Panc1 (cell line): ENCODE results near the gene LRP1B.

Experiments
- SIN3A ChIP-seq: IDR thresholded peaks from 2 replicates; pipeline ENCODE4 v1.6.1; 2012; ENCODE audit warnings: low read depth, mild to moderate bottlenecking, low read length, moderate library complexity, borderline replicate concordance; ENCODE audit not compliant: insufficient read depth
- TCF7L2 ChIP-seq: IDR thresholded peaks from 2 replicates; pipeline ENCODE4 v1.6.1; 2011; ENCODE audit warnings: mild to moderate bottlenecking, low read depth, low read length, inconsistent platforms
- TF ChIP-seq, protein P1 (sequence below): fragments of 450-650 bp; IDR thresholded peaks from 2 replicates; pipeline ENCODE4 v1.5.1; 2017; ENCODE audit warnings: mild to moderate bottlenecking
- TF ChIP-seq, protein P2 (sequence below), 2 experiments: IDR thresholded peaks; 2 replicates each; pipeline ENCODE4 v1.6.1; 2011 to 2012; ENCODE audit warnings: low read depth in 2 of 2, control low read depth in 1 of 2, low read length in 1 of 2, mild to moderate bottlenecking in 1 of 2, moderate library complexity in 1 of 2; ENCODE audit not compliant: insufficient read depth in 1 of 2

DNA sequence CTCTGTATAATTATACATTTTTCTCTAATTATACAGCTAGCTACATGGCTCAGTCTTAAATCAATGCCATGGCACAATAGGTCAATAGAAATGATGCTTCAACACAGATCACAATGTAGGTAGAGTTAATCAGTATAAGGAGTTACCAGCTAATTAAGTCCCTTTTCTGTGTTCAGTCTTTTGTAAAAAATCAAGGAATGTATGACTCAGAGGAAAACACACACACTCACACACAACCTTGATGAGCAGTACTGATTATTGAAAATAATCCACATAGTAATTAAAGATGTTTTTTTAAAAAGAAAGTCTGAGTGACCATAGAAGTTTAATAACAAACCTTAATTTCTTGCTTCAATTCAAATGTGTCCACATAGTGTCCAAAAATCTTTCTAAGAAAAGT lies 691.3 kb downstream of the LRP1B start:
- TF ChIP-seq, protein P1, sequence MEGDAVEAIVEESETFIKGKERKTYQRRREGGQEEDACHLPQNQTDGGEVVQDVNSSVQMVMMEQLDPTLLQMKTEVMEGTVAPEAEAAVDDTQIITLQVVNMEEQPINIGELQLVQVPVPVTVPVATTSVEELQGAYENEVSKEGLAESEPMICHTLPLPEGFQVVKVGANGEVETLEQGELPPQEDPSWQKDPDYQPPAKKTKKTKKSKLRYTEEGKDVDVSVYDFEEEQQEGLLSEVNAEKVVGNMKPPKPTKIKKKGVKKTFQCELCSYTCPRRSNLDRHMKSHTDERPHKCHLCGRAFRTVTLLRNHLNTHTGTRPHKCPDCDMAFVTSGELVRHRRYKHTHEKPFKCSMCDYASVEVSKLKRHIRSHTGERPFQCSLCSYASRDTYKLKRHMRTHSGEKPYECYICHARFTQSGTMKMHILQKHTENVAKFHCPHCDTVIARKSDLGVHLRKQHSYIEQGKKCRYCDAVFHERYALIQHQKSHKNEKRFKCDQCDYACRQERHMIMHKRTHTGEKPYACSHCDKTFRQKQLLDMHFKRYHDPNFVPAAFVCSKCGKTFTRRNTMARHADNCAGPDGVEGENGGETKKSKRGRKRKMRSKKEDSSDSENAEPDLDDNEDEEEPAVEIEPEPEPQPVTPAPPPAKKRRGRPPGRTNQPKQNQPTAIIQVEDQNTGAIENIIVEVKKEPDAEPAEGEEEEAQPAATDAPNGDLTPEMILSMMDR: no peak
- TF ChIP-seq, protein P2, sequence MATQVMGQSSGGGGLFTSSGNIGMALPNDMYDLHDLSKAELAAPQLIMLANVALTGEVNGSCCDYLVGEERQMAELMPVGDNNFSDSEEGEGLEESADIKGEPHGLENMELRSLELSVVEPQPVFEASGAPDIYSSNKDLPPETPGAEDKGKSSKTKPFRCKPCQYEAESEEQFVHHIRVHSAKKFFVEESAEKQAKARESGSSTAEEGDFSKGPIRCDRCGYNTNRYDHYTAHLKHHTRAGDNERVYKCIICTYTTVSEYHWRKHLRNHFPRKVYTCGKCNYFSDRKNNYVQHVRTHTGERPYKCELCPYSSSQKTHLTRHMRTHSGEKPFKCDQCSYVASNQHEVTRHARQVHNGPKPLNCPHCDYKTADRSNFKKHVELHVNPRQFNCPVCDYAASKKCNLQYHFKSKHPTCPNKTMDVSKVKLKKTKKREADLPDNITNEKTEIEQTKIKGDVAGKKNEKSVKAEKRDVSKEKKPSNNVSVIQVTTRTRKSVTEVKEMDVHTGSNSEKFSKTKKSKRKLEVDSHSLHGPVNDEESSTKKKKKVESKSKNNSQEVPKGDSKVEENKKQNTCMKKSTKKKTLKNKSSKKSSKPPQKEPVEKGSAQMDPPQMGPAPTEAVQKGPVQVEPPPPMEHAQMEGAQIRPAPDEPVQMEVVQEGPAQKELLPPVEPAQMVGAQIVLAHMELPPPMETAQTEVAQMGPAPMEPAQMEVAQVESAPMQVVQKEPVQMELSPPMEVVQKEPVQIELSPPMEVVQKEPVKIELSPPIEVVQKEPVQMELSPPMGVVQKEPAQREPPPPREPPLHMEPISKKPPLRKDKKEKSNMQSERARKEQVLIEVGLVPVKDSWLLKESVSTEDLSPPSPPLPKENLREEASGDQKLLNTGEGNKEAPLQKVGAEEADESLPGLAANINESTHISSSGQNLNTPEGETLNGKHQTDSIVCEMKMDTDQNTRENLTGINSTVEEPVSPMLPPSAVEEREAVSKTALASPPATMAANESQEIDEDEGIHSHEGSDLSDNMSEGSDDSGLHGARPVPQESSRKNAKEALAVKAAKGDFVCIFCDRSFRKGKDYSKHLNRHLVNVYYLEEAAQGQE (IDR thresholded peaks at IDR 0.05; ENCODE audit: insufficient read depth in 1 of 2, low read depth in 2 of 2, low read length in 1 of 2): no peak
- TF ChIP-seq SIN3A (no peak), TCF7L2 (no peak)
